HUES64 (cell line): ENCODE data around the gene KLF13.
A peak's percentile ranks its signal among the peaks of the same experiment; 100 is the strongest.

ENCODE experiments used
- H3K27ac ChIP-seq: 2 replicates; pipeline ENCODE4 v1.7.0; 2013; ENCODE audit warnings: low read depth, low read length, inconsistent platforms
- H3K27me3 ChIP-seq: 2 replicates; pipeline ENCODE4 v1.6.1; 2013; ENCODE audit warnings: mild to moderate bottlenecking, low read length; ENCODE audit not compliant: insufficient read depth
- H3K36me3 ChIP-seq: 2 replicates; pipeline ENCODE4 v1.6.1; 2013; ENCODE audit warnings: mild to moderate bottlenecking, low read length; ENCODE audit not compliant: insufficient read depth
- H3K4me1 ChIP-seq: 2 replicates; pipeline ENCODE4 v1.6.1; 2013; ENCODE audit warnings: mild to moderate bottlenecking, low read length, moderate library complexity; ENCODE audit not compliant: insufficient read depth
- H3K4me3 ChIP-seq: 2 replicates; pipeline ENCODE4 v1.5.1; 2013; ENCODE audit warnings: mild to moderate bottlenecking, low read length, moderate library complexity
- H3K9ac ChIP-seq: 2 replicates; pipeline ENCODE4 v1.6.1; 2013; ENCODE audit warnings: mild to moderate bottlenecking, low read depth, low read length
- H3K9me3 ChIP-seq: 2 replicates; pipeline ENCODE4 v1.6.1; 2013; ENCODE audit warnings: low read depth, low read length; ENCODE audit not compliant: insufficient read depth
- WGBS: fragments of 150-250, 120-280 bp; methylation state at CpG from one replicate; pipeline ENCODE4 v1.1.7; 2013; ENCODE audit warnings: missing lambda C conversion rate; 5-methylcytosine and 5-hydroxymethylcytosine counted together

Gene KLF13

GRCh38 chr15:31372635-31373091, 46.0 kb downstream of the KLF13 start:
- Histone ChIP-seq H3K36me3 (no peaks in the 10 kb centered on the region), H3K9ac (0 out of 2 replicates have a peak overlapping the region, but pooled peaks have one; percentile 29), H3K27ac (peak overlapping the region; percentile 34), H3K27me3 (no peaks in the 10 kb centered on the region), H3K4me1 (peaks cover 25% of the 10 kb centered on the region), H3K4me3 (no peak overlapping the region), H3K9me3 (no peaks in the 10 kb centered on the region)
- WGBS = 63% methylated on average over 14 of the region's 14 CpGs

GRCh38 chr15:31373096-31373865, 46.6 kb downstream of the KLF13 start:
- H3K27ac ChIP-seq = no peak overlapping the region; the same call in 1 of the 2 replicates
- H3K9ac ChIP-seq = no peak overlapping the region
- no peaks in the 10 kb centered on the region for H3K27me3 ChIP-seq
- H3K9me3 ChIP-seq = no peaks in the 10 kb centered on the region
- H3K4me1 ChIP-seq = peaks cover 20% of the 10 kb centered on the region
- H3K4me3 ChIP-seq = no peak overlapping the region
- 91% methylated on average over 23 of the region's 23 CpGs for WGBS
- H3K36me3 ChIP-seq = no peaks in the 10 kb centered on the region

GRCh38 chr15:31373970-31374369, 47.3 kb downstream of the KLF13 start:
- peaks cover 20% of the 10 kb centered on the region for H3K4me1 ChIP-seq
- no peaks in the 10 kb centered on the region for H3K9me3 ChIP-seq
- H3K9ac ChIP-seq = no peak overlapping the region
- H3K27me3 ChIP-seq = no peaks in the 10 kb centered on the region
- 95% methylated on average over 9 of the region's 9 CpGs for WGBS
- no peak overlapping the region for H3K4me3 ChIP-seq
- no peak overlapping the region for H3K27ac ChIP-seq
- H3K36me3 ChIP-seq = peaks cover 2% of the 10 kb centered on the region; the same call in 1 of the 2 replicates

GRCh38 chr15:31374489-31374888, 47.9 kb downstream of the KLF13 start:
- H3K36me3 ChIP-seq = peaks cover 4% of the 10 kb centered on the region; the same call in 1 of the 2 replicates
- peaks cover 20% of the 10 kb centered on the region for H3K4me1 ChIP-seq
- H3K9ac ChIP-seq = no peak overlapping the region
- no peaks in the 10 kb centered on the region for H3K27me3 ChIP-seq
- H3K27ac ChIP-seq = no peak overlapping the region
- no peak overlapping the region for H3K4me3 ChIP-seq
- H3K9me3 ChIP-seq = no peaks in the 10 kb centered on the region
- WGBS = 85% methylated on average over 8 of the region's 8 CpGs

- Histone ChIP-seq H3K27ac (no peak overlapping the region), H3K36me3 (peaks cover 4% of the 10 kb centered on the region; the same call in 1 of the 2 replicates), H3K4me1 (peaks cover 20% of the 10 kb centered on the region), H3K9me3 (no peaks in the 10 kb centered on the region), H3K27me3 (no peaks in the 10 kb centered on the region), H3K4me3 (no peak overlapping the region), H3K9ac (no peak overlapping the region)
- 98% methylated on average over 12 of the region's 12 CpGs for WGBS
Measured at GRCh38 chr15:31374986-31375385, 48.4 kb downstream of the KLF13 start.

GRCh38 chr15:31375772-31376171, 49.1 kb downstream of the KLF13 start:
- no peaks in the 10 kb centered on the region for H3K27me3 ChIP-seq
- 96% methylated on average over 8 of the region's 8 CpGs for WGBS

GRCh38 chr15:31376511-31376910, 49.9 kb downstream of the KLF13 start:
- Histone ChIP-seq H3K9ac (no peak overlapping the region), H3K27ac (no peak overlapping the region), H3K4me3 (no peak overlapping the region), H3K4me1 (peaks cover 20% of the 10 kb centered on the region), H3K36me3 (peaks cover 4% of the 10 kb centered on the region; the same call in 1 of the 2 replicates), H3K9me3 (no peaks in the 10 kb centered on the region), H3K27me3 (no peaks in the 10 kb centered on the region)
- 85% methylated on average over 10 of the region's 11 CpGs for WGBS

More at GRCh38 chr15:31375772-31376171, 49.1 kb downstream of the KLF13 start:
- H3K9ac ChIP-seq = no peak overlapping the region
- H3K4me1 ChIP-seq = peaks cover 20% of the 10 kb centered on the region
- H3K36me3 ChIP-seq = peaks cover 4% of the 10 kb centered on the region; the same call in 1 of the 2 replicates
- no peak overlapping the region for H3K4me3 ChIP-seq
- H3K27ac ChIP-seq = no peak overlapping the region
- no peaks in the 10 kb centered on the region for H3K9me3 ChIP-seq

- no peaks in the 10 kb centered on the region for H3K9me3 ChIP-seq
- 79% methylated on average over 9 of the region's 9 CpGs for WGBS
- H3K27me3 ChIP-seq = no peaks in the 10 kb centered on the region
- H3K9ac ChIP-seq = no peak overlapping the region
- no peak overlapping the region for H3K27ac ChIP-seq
- H3K4me1 ChIP-seq = peaks cover 16% of the 10 kb centered on the region
- peaks cover 4% of the 10 kb centered on the region; the same call in 1 of the 2 replicates for H3K36me3 ChIP-seq
- H3K4me3 ChIP-seq = no peak overlapping the region
Measured at GRCh38 chr15:31377030-31377429, 50.4 kb downstream of the KLF13 start.

- Histone ChIP-seq H3K9ac (no peak overlapping the region), H3K4me3 (no peak overlapping the region), H3K4me1 (peaks cover 3% of the 10 kb centered on the region), H3K27me3 (no peaks in the 10 kb centered on the region), H3K27ac (no peak overlapping the region), H3K36me3 (peaks cover 4% of the 10 kb centered on the region; the same call in 1 of the 2 replicates), H3K9me3 (no peaks in the 10 kb centered on the region)
- 93% methylated on average over 14 of the region's 14 CpGs for whole genome bisulfite sequencing
Measured at GRCh38 chr15:31378363-31378903, 51.8 kb downstream of the KLF13 start.

- H3K27me3 ChIP-seq = no peaks in the 10 kb centered on the region
- H3K9ac ChIP-seq = no peak overlapping the region
- H3K9me3 ChIP-seq = no peaks in the 10 kb centered on the region
- peaks cover 4% of the 10 kb centered on the region; the same call in 1 of the 2 replicates for H3K36me3 ChIP-seq
- WGBS = 93% methylated on average over 6 of the region's 6 CpGs
- H3K4me3 ChIP-seq = no peak overlapping the region
- peaks cover 3% of the 10 kb centered on the region; the same call in 1 of the 2 replicates for H3K4me1 ChIP-seq
- H3K27ac ChIP-seq = no peak overlapping the region
Measured at GRCh38 chr15:31379042-31379441, 52.4 kb downstream of the KLF13 start.

GRCh38 chr15:31379577-31379976, 52.9 kb downstream of the KLF13 start:
- no peak overlapping the region for H3K27ac ChIP-seq
- no peak overlapping the region for H3K9ac ChIP-seq
- H3K36me3 ChIP-seq = peaks cover 4% of the 10 kb centered on the region; the same call in 1 of the 2 replicates
- no peaks in the 10 kb centered on the region for H3K9me3 ChIP-seq
- peaks cover 3% of the 10 kb centered on the region; the same call in 1 of the 2 replicates for H3K4me1 ChIP-seq
- 94% methylated on average over 8 of the region's 8 CpGs for WGBS
- H3K27me3 ChIP-seq = no peaks in the 10 kb centered on the region
- H3K4me3 ChIP-seq = no peak overlapping the region
